Measurements from ENCODE around the gene MAP1B. TPM values are rescaled to one million over a fixed set of nuclear protein-coding genes. Genes with fewer than 3 reads are reported as not detected.

MAP1B gene
- total and polyA plus RNA-seq, 9 of the 15 experiments (the other 6 are each of a cell fraction or from before 2014, with no cell fraction given): 5.2 to 66.1 (median 17.3) TPM

GRCh38 chr5:72231991-72232703 is 124.9 kb downstream of the MAP1B start (continued):
- TF ChIP-seq ZNF165 (CRISPR knock-in tag; IDR thresholded peaks at IDR 0.05; ENCODE audit: borderline replicate concordance) (no peak), NR4A1 (CRISPR knock-in tag; IDR thresholded peaks at IDR 0.05) (no peak), NR4A1 (tag; IDR thresholded peaks at IDR 0.05) (no peak), FOXJ3 (CRISPR knock-in tag; IDR thresholded peaks at IDR 0.05) (no peak), ZNF239 (CRISPR knock-in tag; IDR thresholded peaks at IDR 0.05) (no peak), ARID1B (IDR thresholded peaks at IDR 0.05) (peak; percentile 62), ZNF764 (CRISPR knock-in tag; IDR thresholded peaks at IDR 0.05; ENCODE audit: low read depth) (no peak), CREB3 (tag; conservative IDR thresholded peaks at IDR 0.05; ENCODE audit: low read depth) (0 out of 2 replicates have a peak, but pooled peaks have one; percentile 28), ZFP36 (IDR thresholded peaks at IDR 0.05; ENCODE audit: low read depth, low read length, partially characterized antibody) (no peak), ATF1 (CRISPR knock-in tag; IDR thresholded peaks at IDR 0.05) (no peak), ATF1 (tag; IDR thresholded peaks at IDR 0.05) (peak; percentile 22; the same call in 1 of the 2 replicates), EP300 (IDR thresholded peaks at IDR 0.05; ENCODE audit: low read length) (no peak), TCFL5 (CRISPR knock-in tag; conservative IDR thresholded peaks at IDR 0.05) (no peak), TCF7L2 (IDR thresholded peaks at IDR 0.05; ENCODE audit: low read depth, low read length) (peak; percentile 84), SMAD1 (IDR thresholded peaks at IDR 0.05; ENCODE audit: low read depth, low read length, partially characterized antibody) (no peak), STAG1 (CRISPR knock-in tag; IDR thresholded peaks at IDR 0.05; ENCODE audit: borderline replicate concordance) (no peak), CTBP1 (IDR thresholded peaks at IDR 0.05; ENCODE audit: borderline replicate concordance) (0 out of 2 replicates have a peak, but pooled peaks have one; percentile 43), MEF2D (tag; conservative IDR thresholded peaks at IDR 0.05; ENCODE audit: low read depth) (0 out of 2 replicates have a peak, but pooled peaks have one; percentile 23), ZNF354B (CRISPR knock-in tag; IDR thresholded peaks at IDR 0.05) (peak; percentile 10; the same call in 1 of the 2 replicates), HMG20A (CRISPR knock-in tag; conservative IDR thresholded peaks at IDR 0.05) (no peak), TEAD4 (IDR thresholded peaks at IDR 0.05; ENCODE audit: low read length) (peak; percentile 48; the same call in 1 of the 2 replicates), TEAD4 (CRISPR knock-in tag; IDR thresholded peaks at IDR 0.05; ENCODE audit: borderline replicate concordance) (no peak)
- TF ChIP-seq, protein P1, sequence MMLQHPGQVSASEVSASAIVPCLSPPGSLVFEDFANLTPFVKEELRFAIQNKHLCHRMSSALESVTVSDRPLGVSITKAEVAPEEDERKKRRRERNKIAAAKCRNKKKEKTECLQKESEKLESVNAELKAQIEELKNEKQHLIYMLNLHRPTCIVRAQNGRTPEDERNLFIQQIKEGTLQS (IDR thresholded peaks at IDR 0.05): peak; percentile 89
- TF ChIP-seq, protein P1 (CRISPR knock-in tag; conservative IDR thresholded peaks at IDR 0.05): no peak
- TF ChIP-seq, protein P2, sequence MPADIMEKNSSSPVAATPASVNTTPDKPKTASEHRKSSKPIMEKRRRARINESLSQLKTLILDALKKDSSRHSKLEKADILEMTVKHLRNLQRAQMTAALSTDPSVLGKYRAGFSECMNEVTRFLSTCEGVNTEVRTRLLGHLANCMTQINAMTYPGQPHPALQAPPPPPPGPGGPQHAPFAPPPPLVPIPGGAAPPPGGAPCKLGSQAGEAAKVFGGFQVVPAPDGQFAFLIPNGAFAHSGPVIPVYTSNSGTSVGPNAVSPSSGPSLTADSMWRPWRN (IDR thresholded peaks at IDR 0.05; ENCODE audit: low read depth): 0 out of 2 replicates have a peak, but pooled peaks have one; percentile 48
- TF ChIP-seq, protein P3, sequence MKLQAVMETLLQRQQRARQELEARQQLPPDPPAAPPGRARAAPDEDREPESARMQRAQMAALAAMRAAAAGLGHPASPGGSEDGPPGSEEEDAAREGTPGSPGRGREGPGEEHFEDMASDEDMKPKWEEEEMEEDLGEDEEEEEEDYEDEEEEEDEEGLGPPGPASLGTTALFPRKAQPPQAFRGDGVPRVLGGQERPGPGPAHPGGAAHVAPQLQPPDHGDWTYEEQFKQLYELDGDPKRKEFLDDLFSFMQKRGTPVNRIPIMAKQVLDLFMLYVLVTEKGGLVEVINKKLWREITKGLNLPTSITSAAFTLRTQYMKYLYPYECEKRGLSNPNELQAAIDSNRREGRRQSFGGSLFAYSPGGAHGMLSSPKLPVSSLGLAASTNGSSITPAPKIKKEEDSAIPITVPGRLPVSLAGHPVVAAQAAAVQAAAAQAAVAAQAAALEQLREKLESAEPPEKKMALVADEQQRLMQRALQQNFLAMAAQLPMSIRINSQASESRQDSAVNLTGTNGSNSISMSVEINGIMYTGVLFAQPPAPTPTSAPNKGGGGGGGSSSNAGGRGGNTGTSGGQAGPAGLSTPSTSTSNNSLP (IDR thresholded peaks at IDR 0.05; ENCODE audit: borderline replicate concordance, low read depth, low read length): no peak

All from K562 (cell line).